ENCODE measurements around the gene MLLT1. TPM values are rescaled to one million over a fixed set of nuclear protein-coding genes. Genes with fewer than 3 reads are reported as not detected.

The MLLT1 gene
- total RNA-seq, 1 donor from 2014 or later: 5.6 TPM

DNA sequence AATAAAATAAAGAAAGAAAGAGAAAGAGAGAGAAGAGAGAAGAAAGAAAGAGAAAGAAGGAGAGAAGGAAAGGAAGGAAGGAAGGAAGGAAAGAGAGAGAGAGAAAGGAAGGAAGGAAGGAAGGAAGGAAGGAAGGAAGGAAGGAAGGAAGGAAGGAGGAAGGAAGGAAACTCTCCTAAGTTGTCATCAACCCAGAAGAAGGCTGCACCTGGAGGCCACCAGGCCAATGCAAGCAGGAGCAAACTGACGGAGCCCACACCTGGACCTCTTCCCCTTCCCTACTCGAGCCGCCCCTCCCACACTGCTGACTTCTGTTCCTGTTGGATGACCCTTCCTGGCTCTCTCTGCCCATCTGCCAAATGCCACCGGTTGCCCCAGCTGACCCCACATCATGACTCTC, 45.0 kb upstream of the MLLT1 start:
- H3K27ac Mint-ChIP-seq: no peak overlapping the region
- peaks cover 4% of the 10 kb centered on the region for H3K9me3 Mint-ChIP-seq
- H3K4me1 ChIP-seq: no peaks in the 10 kb centered on the region
- H4K20me1 ChIP-seq (ENCODE audit: low read depth): no peaks in the 10 kb centered on the region
- H3F3A ChIP-seq (ENCODE audit: low read depth): no peaks in the 10 kb centered on the region
- H3K27ac ChIP-seq: no peak overlapping the region
- H3K36me3 ChIP-seq: no peaks in the 10 kb centered on the region
- no peaks in the 10 kb centered on the region for H3K36me3 Mint-ChIP-seq
- no peaks in the 10 kb centered on the region for H3K27me3 ChIP-seq
- H3K9me3 ChIP-seq (ENCODE audit: low read depth): no peaks in the 10 kb centered on the region
- no peak for DNase-seq (ENCODE audit: low spot score)
- H3K4me1 Mint-ChIP-seq: no peaks in the 10 kb centered on the region
- H3K4me3 ChIP-seq: no peak overlapping the region
- no peak overlapping the region for H3K4me3 Mint-ChIP-seq
- no peak overlapping the region for H3K9ac ChIP-seq
- no peaks in the 10 kb centered on the region for H3K79me2 ChIP-seq (ENCODE audit: low read depth)
- H3K4me2 ChIP-seq: no peak overlapping the region
- peaks cover 14% of the 10 kb centered on the region for H3K27me3 Mint-ChIP-seq (ENCODE audit: insufficient read depth, low read depth)
- H2AFZ ChIP-seq (replicated peaks): no peak overlapping the region
- TF ChIP-seq EZH2 (IDR thresholded peaks at IDR 0.05) (no peak), EZH2phosphoT487 (IDR thresholded peaks at IDR 0.05) (no peak)
- TF ChIP-seq, protein P1, sequence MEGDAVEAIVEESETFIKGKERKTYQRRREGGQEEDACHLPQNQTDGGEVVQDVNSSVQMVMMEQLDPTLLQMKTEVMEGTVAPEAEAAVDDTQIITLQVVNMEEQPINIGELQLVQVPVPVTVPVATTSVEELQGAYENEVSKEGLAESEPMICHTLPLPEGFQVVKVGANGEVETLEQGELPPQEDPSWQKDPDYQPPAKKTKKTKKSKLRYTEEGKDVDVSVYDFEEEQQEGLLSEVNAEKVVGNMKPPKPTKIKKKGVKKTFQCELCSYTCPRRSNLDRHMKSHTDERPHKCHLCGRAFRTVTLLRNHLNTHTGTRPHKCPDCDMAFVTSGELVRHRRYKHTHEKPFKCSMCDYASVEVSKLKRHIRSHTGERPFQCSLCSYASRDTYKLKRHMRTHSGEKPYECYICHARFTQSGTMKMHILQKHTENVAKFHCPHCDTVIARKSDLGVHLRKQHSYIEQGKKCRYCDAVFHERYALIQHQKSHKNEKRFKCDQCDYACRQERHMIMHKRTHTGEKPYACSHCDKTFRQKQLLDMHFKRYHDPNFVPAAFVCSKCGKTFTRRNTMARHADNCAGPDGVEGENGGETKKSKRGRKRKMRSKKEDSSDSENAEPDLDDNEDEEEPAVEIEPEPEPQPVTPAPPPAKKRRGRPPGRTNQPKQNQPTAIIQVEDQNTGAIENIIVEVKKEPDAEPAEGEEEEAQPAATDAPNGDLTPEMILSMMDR (IDR thresholded peaks at IDR 0.05): no peak

DNA sequence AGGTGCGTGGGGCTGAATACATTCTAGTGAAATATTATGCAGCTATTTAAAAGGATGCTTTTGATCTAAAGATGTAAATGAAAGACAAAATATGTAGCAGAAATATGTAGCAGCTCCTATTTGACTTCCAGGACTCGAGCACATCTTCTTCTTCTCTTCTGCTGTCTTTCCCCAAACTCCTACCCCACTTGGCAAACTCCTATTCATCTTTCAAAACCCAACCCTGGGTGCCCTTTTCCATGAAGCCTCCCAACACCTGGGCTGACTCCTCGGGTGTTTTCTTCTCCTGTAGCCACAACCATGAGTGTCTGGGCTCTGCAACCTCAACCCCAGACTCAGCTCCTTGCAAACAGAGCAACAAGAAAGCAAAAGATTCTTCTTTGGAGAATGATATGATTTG, 42.5 kb upstream of the MLLT1 start:
- Mint-ChIP-seq H3K36me3 (no peaks in the 10 kb centered on the region), H3K4me1 (no peaks in the 10 kb centered on the region), H3K4me3 (no peak overlapping the region), H3K27ac (no peak overlapping the region), H3K27me3 (ENCODE audit: insufficient read depth, low read depth) (peaks cover 15% of the 10 kb centered on the region), H3K9me3 (peaks cover 4% of the 10 kb centered on the region)
- Histone ChIP-seq H3K79me2 (ENCODE audit: low read depth) (no peaks in the 10 kb centered on the region), H3K9ac (no peak overlapping the region), H3K9me3 (ENCODE audit: low read depth) (no peaks in the 10 kb centered on the region), H3K27me3 (no peaks in the 10 kb centered on the region), H3K4me2 (no peak overlapping the region), H4K20me1 (ENCODE audit: low read depth) (no peaks in the 10 kb centered on the region), H3K27ac (no peak overlapping the region), H2AFZ (replicated peaks) (no peak overlapping the region), H3K4me1 (no peaks in the 10 kb centered on the region), H3K36me3 (no peaks in the 10 kb centered on the region), H3K4me3 (no peak overlapping the region), H3F3A (ENCODE audit: low read depth) (no peaks in the 10 kb centered on the region)
- TF ChIP-seq, protein P1 (IDR thresholded peaks at IDR 0.05): no peak
- TF ChIP-seq EZH2 (IDR thresholded peaks at IDR 0.05): no peak
- no peak for TF ChIP-seq EZH2phosphoT487 (IDR thresholded peaks at IDR 0.05)
- DNase-seq (ENCODE audit: low spot score): no peak

DNA sequence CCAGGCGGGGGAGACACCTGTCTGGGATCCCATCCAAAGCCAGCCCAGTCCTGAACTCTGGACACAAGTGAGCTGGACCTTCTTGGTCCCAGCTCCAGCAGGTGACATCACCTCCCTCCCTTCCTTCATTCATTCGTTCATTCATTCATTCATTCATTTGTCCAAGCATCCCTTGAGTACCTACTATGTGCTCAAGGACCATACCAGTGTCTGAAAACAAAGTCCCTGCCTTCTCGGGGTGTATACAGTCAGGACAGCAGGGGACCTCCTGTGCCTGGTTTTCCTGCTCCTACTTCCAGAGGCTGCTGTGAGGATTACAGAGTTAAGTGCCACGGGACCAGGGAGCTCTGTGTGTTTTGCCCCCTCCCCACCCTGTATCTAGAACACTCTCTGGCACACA, 39.6 kb upstream of the MLLT1 start:
- H3K36me3 Mint-ChIP-seq: no peaks in the 10 kb centered on the region
- H3K9me3 Mint-ChIP-seq: peaks cover 6% of the 10 kb centered on the region

More for the DNA sequence above, 39.6 kb upstream of the MLLT1 start:
- H3K4me2 ChIP-seq: no peak overlapping the region
- H3K79me2 ChIP-seq (ENCODE audit: low read depth): no peaks in the 10 kb centered on the region
- Mint-ChIP-seq H3K27me3 (ENCODE audit: insufficient read depth, low read depth) (peaks cover 15% of the 10 kb centered on the region), H3K4me3 (no peak overlapping the region), H3K27ac (no peak overlapping the region), H3K4me1 (no peaks in the 10 kb centered on the region)
- no peak overlapping the region for H3K4me3 ChIP-seq
- H3K36me3 ChIP-seq: no peaks in the 10 kb centered on the region
- no peak overlapping the region for H2AFZ ChIP-seq (replicated peaks)
- no peaks in the 10 kb centered on the region for H3F3A ChIP-seq (ENCODE audit: low read depth)
- no peaks in the 10 kb centered on the region for H3K9me3 ChIP-seq (ENCODE audit: low read depth)
- H3K27me3 ChIP-seq: no peaks in the 10 kb centered on the region
- H3K4me1 ChIP-seq: no peaks in the 10 kb centered on the region
- no peak overlapping the region for H3K9ac ChIP-seq
- DNase-seq (ENCODE audit: low spot score): no peak
- no peaks in the 10 kb centered on the region for H4K20me1 ChIP-seq (ENCODE audit: low read depth)
- H3K27ac ChIP-seq: no peak overlapping the region
- TF ChIP-seq EZH2 (IDR thresholded peaks at IDR 0.05) (no peak), EZH2phosphoT487 (IDR thresholded peaks at IDR 0.05) (no peak)
- TF ChIP-seq, protein P1 (IDR thresholded peaks at IDR 0.05): no peak
